Measurements from ENCODE around the gene CD300E.

The CD300E gene

GRCh38 chr17:74654742-74655141 is 31.2 kb upstream of the CD300E start:
- no peak for DNase-seq (ENCODE audit: low read depth, low spot score)
- H3K4me3 ChIP-seq (ENCODE audit: low read depth, low read length): no peak overlapping the region
- no peak for TF ChIP-seq CTCF (IDR thresholded peaks at IDR 0.05; ENCODE audit: low read depth, low read length)
- in situ Hi-C loops (cut with HindIII; ENCODE audit: low sequenced_read_pairs): no loop called here

GRCh38 chr17:74652020-74652419 is 28.5 kb upstream of the CD300E start:
- no peak overlapping the region for H3K4me3 ChIP-seq (ENCODE audit: low read depth, low read length)
- no peak for TF ChIP-seq CTCF (IDR thresholded peaks at IDR 0.05; ENCODE audit: low read depth, low read length)
- DNase-seq (ENCODE audit: low read depth, low spot score): no peak
- in situ Hi-C loops (cut with HindIII; ENCODE audit: low sequenced_read_pairs): no loop called here

GRCh38 chr17:74649909-74650308 is 26.4 kb upstream of the CD300E start:
- no peak overlapping the region for H3K4me3 ChIP-seq (ENCODE audit: low read depth, low read length)
- no peak for TF ChIP-seq CTCF (IDR thresholded peaks at IDR 0.05; ENCODE audit: low read depth, low read length)
- in situ Hi-C loops (cut with HindIII; ENCODE audit: low sequenced_read_pairs): no loop called here
- DNase-seq (ENCODE audit: low read depth, low spot score): no peak

GRCh38 chr17:74647871-74648672 is 24.5 kb upstream of the CD300E start:
- in situ Hi-C loops (cut with HindIII; ENCODE audit: low sequenced_read_pairs): no loop called here
- no peak overlapping the region for H3K4me3 ChIP-seq (ENCODE audit: low read depth, low read length)
- no peak for TF ChIP-seq CTCF (IDR thresholded peaks at IDR 0.05; ENCODE audit: low read depth, low read length)
- no peak for DNase-seq (ENCODE audit: low read depth, low spot score)

GRCh38 chr17:74646231-74646630 is 22.7 kb upstream of the CD300E start:
- TF ChIP-seq CTCF (IDR thresholded peaks at IDR 0.05; ENCODE audit: low read depth, low read length): no peak
- no peak for DNase-seq (ENCODE audit: low read depth, low spot score)
- no peak overlapping the region for H3K4me3 ChIP-seq (ENCODE audit: low read depth, low read length)
- in situ Hi-C loops (cut with HindIII; ENCODE audit: low sequenced_read_pairs): no loop called here

GRCh38 chr17:74645010-74645409 is 21.5 kb upstream of the CD300E start:
- H3K4me3 ChIP-seq (ENCODE audit: low read depth, low read length): no peak overlapping the region
- no peak for TF ChIP-seq CTCF (IDR thresholded peaks at IDR 0.05; ENCODE audit: low read depth, low read length)
- no peak for DNase-seq (ENCODE audit: low read depth, low spot score)
- in situ Hi-C loops (cut with HindIII; ENCODE audit: low sequenced_read_pairs): no loop called here

All from astrocyte of the spinal cord (primary cell).